ENCODE data around the gene LCN12. TPM values are rescaled to one million over a fixed set of nuclear protein-coding genes. Genes with fewer than 3 reads are reported as not detected.

The LCN12 gene
- polyA plus RNA-seq, 1 of the 3 experiments (the other 2 are of a cell fraction), result 0.87 TPM

DNA sequence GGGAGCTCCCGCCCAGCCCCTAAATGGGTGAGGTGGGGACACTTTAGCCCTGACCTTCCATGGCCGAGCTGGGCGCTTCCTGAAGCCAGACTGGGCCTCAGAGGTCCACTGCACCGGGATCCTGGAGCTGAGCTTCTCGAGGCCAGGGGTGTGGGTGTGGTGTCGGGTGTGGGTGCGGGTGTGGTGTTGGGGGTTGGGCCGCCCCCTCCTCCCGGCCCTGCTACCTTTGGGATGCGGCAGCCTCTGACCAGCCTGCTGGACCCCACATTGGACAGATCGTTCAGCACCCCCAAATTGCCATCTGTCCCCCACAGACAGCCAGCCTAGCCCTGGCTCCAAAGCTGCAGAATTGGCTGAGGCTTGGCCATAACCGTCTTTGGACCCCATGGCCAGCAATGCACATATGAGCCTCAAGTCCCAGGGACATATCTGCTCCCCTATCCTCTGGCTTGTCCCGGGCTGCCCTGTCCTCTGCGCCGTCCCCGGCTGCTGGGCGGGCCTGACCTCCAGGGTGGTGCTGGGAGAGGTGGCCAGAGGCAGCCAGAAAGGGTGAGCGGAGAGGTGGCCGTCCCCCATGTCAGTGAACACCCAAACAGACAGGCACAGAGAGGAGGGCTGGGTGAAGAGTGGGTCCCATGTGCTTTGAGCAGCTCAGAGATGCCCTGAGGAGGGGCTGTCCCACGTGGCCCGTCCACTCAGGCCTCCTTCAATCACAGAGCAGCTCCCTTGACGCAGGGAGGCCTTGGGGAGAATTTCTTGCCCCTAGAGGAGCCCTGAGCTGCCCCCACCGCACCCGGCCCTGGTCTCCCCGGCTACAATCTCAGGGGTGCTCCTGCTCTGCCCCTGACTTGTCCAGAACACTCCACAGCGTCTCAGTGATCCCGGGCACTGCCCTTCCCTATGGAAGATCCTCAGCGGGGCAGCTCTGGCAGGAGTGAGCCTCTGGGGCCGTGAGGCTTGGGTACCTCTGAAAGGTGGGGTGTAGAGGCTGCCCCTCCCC lies 21.8 kb downstream of the LCN12 start (continued):
- TF ChIP-seq FOXM1 (IDR thresholded peaks at IDR 0.05; ENCODE audit: low read depth), result no peak
- no peak for TF ChIP-seq RAD21 (IDR thresholded peaks at IDR 0.05; ENCODE audit: low read length)
- no peak for TF ChIP-seq PBX3 (IDR thresholded peaks at IDR 0.05)
- TF ChIP-seq EP300 (IDR thresholded peaks at IDR 0.05; ENCODE audit: borderline replicate concordance in 1 of 2, low read depth in 1 of 2, low read length in 1 of 2), result no peak
- TF ChIP-seq, protein P1, sequence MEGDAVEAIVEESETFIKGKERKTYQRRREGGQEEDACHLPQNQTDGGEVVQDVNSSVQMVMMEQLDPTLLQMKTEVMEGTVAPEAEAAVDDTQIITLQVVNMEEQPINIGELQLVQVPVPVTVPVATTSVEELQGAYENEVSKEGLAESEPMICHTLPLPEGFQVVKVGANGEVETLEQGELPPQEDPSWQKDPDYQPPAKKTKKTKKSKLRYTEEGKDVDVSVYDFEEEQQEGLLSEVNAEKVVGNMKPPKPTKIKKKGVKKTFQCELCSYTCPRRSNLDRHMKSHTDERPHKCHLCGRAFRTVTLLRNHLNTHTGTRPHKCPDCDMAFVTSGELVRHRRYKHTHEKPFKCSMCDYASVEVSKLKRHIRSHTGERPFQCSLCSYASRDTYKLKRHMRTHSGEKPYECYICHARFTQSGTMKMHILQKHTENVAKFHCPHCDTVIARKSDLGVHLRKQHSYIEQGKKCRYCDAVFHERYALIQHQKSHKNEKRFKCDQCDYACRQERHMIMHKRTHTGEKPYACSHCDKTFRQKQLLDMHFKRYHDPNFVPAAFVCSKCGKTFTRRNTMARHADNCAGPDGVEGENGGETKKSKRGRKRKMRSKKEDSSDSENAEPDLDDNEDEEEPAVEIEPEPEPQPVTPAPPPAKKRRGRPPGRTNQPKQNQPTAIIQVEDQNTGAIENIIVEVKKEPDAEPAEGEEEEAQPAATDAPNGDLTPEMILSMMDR (IDR thresholded peaks at IDR 0.05), result no peak
- TF ChIP-seq NFIC (IDR thresholded peaks at IDR 0.05; ENCODE audit: borderline replicate concordance), result no peak
- no peak for TF ChIP-seq ELF1 (IDR thresholded peaks at IDR 0.05)
- TF ChIP-seq TCF12 (IDR thresholded peaks at IDR 0.05), result no peak
- no peak for TF ChIP-seq CHD2 (IDR thresholded peaks at IDR 0.05; ENCODE audit: low read length, partially characterized antibody)
- TF ChIP-seq, protein P2, sequence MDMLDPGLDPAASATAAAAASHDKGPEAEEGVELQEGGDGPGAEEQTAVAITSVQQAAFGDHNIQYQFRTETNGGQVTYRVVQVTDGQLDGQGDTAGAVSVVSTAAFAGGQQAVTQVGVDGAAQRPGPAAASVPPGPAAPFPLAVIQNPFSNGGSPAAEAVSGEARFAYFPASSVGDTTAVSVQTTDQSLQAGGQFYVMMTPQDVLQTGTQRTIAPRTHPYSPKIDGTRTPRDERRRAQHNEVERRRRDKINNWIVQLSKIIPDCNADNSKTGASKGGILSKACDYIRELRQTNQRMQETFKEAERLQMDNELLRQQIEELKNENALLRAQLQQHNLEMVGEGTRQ (IDR thresholded peaks at IDR 0.05; ENCODE audit: borderline replicate concordance, low read depth, low read length), result no peak

DNA sequence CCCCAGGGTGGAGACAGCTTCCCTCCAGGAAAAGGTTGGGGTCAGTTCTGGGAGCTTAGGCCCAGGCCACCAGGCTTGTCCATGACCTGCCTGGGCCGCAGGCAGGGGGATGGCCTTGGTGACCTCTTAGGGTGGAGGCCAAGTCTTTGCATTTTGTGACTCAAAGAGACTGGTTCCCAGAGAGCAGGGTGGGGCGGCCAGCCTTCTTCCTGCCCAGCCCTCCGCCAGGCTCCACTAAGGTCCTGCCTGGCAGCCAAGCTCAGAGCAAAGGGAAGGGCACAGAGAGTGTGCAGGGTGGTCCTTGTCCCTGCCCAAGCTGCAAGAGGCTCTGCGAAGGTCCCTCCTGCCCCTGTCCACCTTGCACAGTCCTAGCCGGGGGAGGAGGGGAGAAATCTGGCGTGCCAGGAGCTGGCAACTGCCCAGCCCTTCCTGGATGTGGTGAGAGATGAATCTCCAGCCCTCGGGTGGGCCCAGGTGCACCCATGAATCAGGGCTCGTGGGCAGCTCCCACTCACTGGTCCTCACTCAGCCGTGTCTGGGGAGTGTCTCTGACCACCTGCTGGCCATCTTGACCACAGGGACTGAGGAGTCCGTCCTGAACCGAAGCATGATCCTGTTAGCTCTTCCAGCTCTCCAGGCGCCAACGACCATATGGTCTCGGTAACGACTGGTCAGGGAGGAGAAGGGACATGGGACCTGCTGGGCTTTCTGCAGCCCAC lies 22.9 kb downstream of the LCN12 start:
- no peaks in the 10 kb centered on the region for H3K36me3 ChIP-seq (replicated peaks in 1 of 2; ENCODE audit: control insufficient read depth in 1 of 2, insufficient read depth in 2 of 2, low read length in 1 of 2)
- 76% methylated on average over 8 of the region's 15 CpGs for WGBS (ENCODE audit: low lambda C conversion rate)
- H3K27ac ChIP-seq (ENCODE audit: low read depth in 2 of 2, low read length in 1 of 2), result no peak overlapping the region
- no peaks in the 10 kb centered on the region for H3K79me2 ChIP-seq (ENCODE audit: insufficient read depth)
- no peaks in the 10 kb centered on the region for H3K9me2 ChIP-seq
- ChIA-PET CTCF (interaction anchor here (1.1 to 4.4 kb wide), 3 partner anchors 27 to 60 kb away, joined by 4 to 24 read pairs (median 4); no protein-coding TSS in a partner anchor), POLR2A (interaction anchor here (0.5 kb wide), 1 partner anchor 25 kb away, joined by 3 read pairs; no protein-coding TSS in a partner anchor)
- no peak for TF ChIP-seq EP300 (IDR thresholded peaks at IDR 0.05; ENCODE audit: borderline replicate concordance in 1 of 2, low read depth in 1 of 2, low read length in 1 of 2)
- TF ChIP-seq POLR2AphosphoS5 (IDR thresholded peaks at IDR 0.05; ENCODE audit: low read depth, low read length), result no peak
- no peak for TF ChIP-seq JUND (IDR thresholded peaks at IDR 0.05)
- TF ChIP-seq TEAD4 (IDR thresholded peaks at IDR 0.05; ENCODE audit: borderline replicate concordance, insufficient read depth), result no peak
- TF ChIP-seq RCOR1 (IDR thresholded peaks at IDR 0.05; ENCODE audit: low read length), result no peak
- no peak for TF ChIP-seq MEF2A (IDR thresholded peaks at IDR 0.05; ENCODE audit: borderline replicate concordance, low read depth)
- no peak for TF ChIP-seq RAD21 (IDR thresholded peaks at IDR 0.05; ENCODE audit: low read length)
- TF ChIP-seq EZH2phosphoT487 (IDR thresholded peaks at IDR 0.05; ENCODE audit: borderline replicate concordance, low read depth), result no peak
- no peak for TF ChIP-seq SMC3 (IDR thresholded peaks at IDR 0.05; ENCODE audit: low read depth, low read length)
- TF ChIP-seq RXRA (IDR thresholded peaks at IDR 0.05; ENCODE audit: borderline replicate concordance, low read depth), result no peak
- no peak for TF ChIP-seq MXI1 (IDR thresholded peaks at IDR 0.05; ENCODE audit: low read depth, low read length)
- no peak for TF ChIP-seq CHD2 (IDR thresholded peaks at IDR 0.05; ENCODE audit: low read length, partially characterized antibody)
- TF ChIP-seq, protein P3, sequence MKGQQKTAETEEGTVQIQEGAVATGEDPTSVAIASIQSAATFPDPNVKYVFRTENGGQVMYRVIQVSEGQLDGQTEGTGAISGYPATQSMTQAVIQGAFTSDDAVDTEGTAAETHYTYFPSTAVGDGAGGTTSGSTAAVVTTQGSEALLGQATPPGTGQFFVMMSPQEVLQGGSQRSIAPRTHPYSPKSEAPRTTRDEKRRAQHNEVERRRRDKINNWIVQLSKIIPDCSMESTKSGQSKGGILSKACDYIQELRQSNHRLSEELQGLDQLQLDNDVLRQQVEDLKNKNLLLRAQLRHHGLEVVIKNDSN (IDR thresholded peaks at IDR 0.05; ENCODE audit: borderline replicate concordance, low read depth), result no peak
- no peak for TF ChIP-seq FOSL2 (IDR thresholded peaks at IDR 0.05; ENCODE audit: borderline replicate concordance, low read depth)
- no peak for TF ChIP-seq YY1 (IDR thresholded peaks at IDR 0.05; ENCODE audit: low read depth)
- TF ChIP-seq SIN3A (IDR thresholded peaks at IDR 0.05; ENCODE audit: borderline replicate concordance, low read depth, low read length), result no peak
- no peak for TF ChIP-seq FOXJ3 (CRISPR knock-in tag; IDR thresholded peaks at IDR 0.05)
- no peak overlapping the region for H3K9ac ChIP-seq
- no peaks in the 10 kb centered on the region for H3K9me3 ChIP-seq
- no peak overlapping the region for H3K4me3 ChIP-seq (ENCODE audit: low read depth in 2 of 2, low read length in 1 of 2)
- no peaks in the 10 kb centered on the region for H3K27me3 ChIP-seq (ENCODE audit: insufficient read depth)
- H2AFZ ChIP-seq (ENCODE audit: low read depth), result no peak overlapping the region
- H4K20me1 ChIP-seq (ENCODE audit: insufficient read depth), result no peaks in the 10 kb centered on the region
- peaks cover 4% of the 10 kb centered on the region for H3F3A ChIP-seq (replicated peaks; ENCODE audit: insufficient read depth)
- H3K4me2 ChIP-seq, result no peak overlapping the region
- DNase-seq, result no peak
- H3K4me1 ChIP-seq (ENCODE audit: control insufficient read depth in 1 of 2, insufficient read depth in 2 of 2, low read depth in 1 of 2, low read length in 1 of 2), result peaks cover 0 to 25% of the 10 kb centered on the region in 2 experiments; a peak in 1 of 4 replicates

Measured in SK-N-SH (cell line).